Measurements from ENCODE around the gene CALM1.

DNA sequence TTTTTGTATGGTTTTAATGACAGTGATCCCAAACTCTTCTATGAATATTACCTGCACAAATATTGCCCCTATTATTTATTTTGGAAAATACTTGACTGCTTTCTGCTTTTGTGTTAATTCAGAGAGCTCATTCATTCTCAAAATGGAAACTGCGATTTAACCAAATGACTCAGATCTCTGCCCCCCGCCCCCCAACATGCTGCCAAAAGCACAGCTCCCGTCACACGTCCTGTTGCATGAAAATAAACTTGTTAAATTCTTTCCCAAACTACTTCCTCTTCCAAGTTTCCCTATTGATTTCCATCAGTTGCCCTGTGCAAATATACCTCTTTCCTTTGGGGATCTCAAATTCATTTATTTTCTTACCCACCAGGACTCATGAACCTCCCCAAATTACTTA, 47.1 kb upstream of the CALM1 start:
- TF ChIP-seq, protein P1, sequence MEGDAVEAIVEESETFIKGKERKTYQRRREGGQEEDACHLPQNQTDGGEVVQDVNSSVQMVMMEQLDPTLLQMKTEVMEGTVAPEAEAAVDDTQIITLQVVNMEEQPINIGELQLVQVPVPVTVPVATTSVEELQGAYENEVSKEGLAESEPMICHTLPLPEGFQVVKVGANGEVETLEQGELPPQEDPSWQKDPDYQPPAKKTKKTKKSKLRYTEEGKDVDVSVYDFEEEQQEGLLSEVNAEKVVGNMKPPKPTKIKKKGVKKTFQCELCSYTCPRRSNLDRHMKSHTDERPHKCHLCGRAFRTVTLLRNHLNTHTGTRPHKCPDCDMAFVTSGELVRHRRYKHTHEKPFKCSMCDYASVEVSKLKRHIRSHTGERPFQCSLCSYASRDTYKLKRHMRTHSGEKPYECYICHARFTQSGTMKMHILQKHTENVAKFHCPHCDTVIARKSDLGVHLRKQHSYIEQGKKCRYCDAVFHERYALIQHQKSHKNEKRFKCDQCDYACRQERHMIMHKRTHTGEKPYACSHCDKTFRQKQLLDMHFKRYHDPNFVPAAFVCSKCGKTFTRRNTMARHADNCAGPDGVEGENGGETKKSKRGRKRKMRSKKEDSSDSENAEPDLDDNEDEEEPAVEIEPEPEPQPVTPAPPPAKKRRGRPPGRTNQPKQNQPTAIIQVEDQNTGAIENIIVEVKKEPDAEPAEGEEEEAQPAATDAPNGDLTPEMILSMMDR (IDR thresholded peaks at IDR 0.05): no peak
- TF ChIP-seq POLR2A (IDR thresholded peaks at IDR 0.05): no peak
